Neural cell (in vitro differentiated cells): ENCODE measurements around the gene MAP3K13.

Experiments
- CTCF ChIP-seq: fragments of 450-650 bp; IDR thresholded peaks from 2 replicates; pipeline ENCODE4 v1.5.1; 2014; ENCODE audit warnings: antibody characterized with exemption, mild to moderate bottlenecking, moderate library complexity; ENCODE audit not compliant: poor library complexity, severe bottlenecking
- EP300 ChIP-seq: fragments of 450-650 bp; conservative IDR thresholded peaks from 2 replicates; pipeline ENCODE4 v1.6.1; 2014; ENCODE audit warnings: antibody characterized with exemption, mild to moderate bottlenecking, moderate library complexity; ENCODE audit not compliant: poor library complexity, severe bottlenecking
- EZH2 ChIP-seq: fragments of 200-600, 300-800 bp; shearing (Covaris generic), sonication (generic); IDR thresholded peaks from 2 replicates; pipeline ENCODE4 v1.6.1; 2014; ENCODE audit warnings: antibody characterized with exemption, low read length, borderline replicate concordance, mild to moderate bottlenecking; ENCODE audit not compliant: insufficient read depth, poor library complexity, severe bottlenecking

- TF ChIP-seq CTCF (no peak), EP300 (no peak), EZH2 (no peak)
Observed at GRCh38 chr3:185366913-185367312, 4.0 kb downstream of the MAP3K13 start.
